ENCODE results near the gene INPP5A. TPM values are rescaled to one million over a fixed set of nuclear protein-coding genes. Genes with fewer than 3 reads are reported as not detected.

The INPP5A gene
- total RNA-seq, 1 experiment from 2014 or later: 12.3 TPM

- DNase-seq (ENCODE audit: low read depth, low spot score): no peak
- TF ChIP-seq CBX3 (IDR thresholded peaks at IDR 0.05; ENCODE audit: low read depth) (no peak), RAD21 (IDR thresholded peaks at IDR 0.05; ENCODE audit: low read depth) (no peak), EZH2phosphoT487 (IDR thresholded peaks at IDR 0.05; ENCODE audit: borderline replicate concordance) (no peak), SIN3A (IDR thresholded peaks at IDR 0.05; ENCODE audit: low read depth) (no peak)
- no peaks in the 10 kb centered on the region for H3K36me3 ChIP-seq (ENCODE audit: control insufficient read depth in 1 of 2, insufficient read depth in 2 of 2, low read length in 2 of 2)
- H3K79me2 ChIP-seq (ENCODE audit: insufficient read depth, low read length): no peaks in the 10 kb centered on the region
- BruUV-seq (replicated peaks): no TSS peak
- H4K20me1 ChIP-seq (ENCODE audit: insufficient read depth): no peaks in the 10 kb centered on the region
- ATAC-seq: no peak
- H3K9me2 ChIP-seq (ENCODE audit: insufficient read depth): no peaks in the 10 kb centered on the region
- H3K4me3 ChIP-seq (replicated peaks in 1 of 2; ENCODE audit: low read depth in 1 of 2, low read length in 2 of 2): no peak overlapping the region
- H3K27ac ChIP-seq (ENCODE audit: low read depth, low read length): no peak overlapping the region
- H2AFZ ChIP-seq (ENCODE audit: low read depth, low read length, poor library complexity, severe bottlenecking): no peak overlapping the region
- intact Hi-C loops (cut with micrococcal nuclease): no loop called here
- H3K9me3 ChIP-seq (ENCODE audit: control insufficient read depth in 1 of 2, insufficient read depth in 1 of 2, low read depth in 1 of 2, low read length in 2 of 2): no peaks in the 10 kb centered on the region
- RAD21 ChIA-PET (ENCODE audit: low non-redundant PET in 1 of 2, low total read pairs in 2 of 2, uncharacterized antibody in 2 of 2, unreplicated experiment in 2 of 2): no interaction called here
- H3K9ac ChIP-seq (ENCODE audit: low read length): no peak overlapping the region
- H3K27me3 ChIP-seq (ENCODE audit: insufficient read depth, low read length): no peaks in the 10 kb centered on the region
- POLR2A ChIA-PET: no interaction called here
- no peak overlapping the region for H3K4me2 ChIP-seq (ENCODE audit: low read length)
- H3K4me1 ChIP-seq (ENCODE audit: control insufficient read depth in 1 of 2, insufficient read depth in 2 of 2, low read length in 2 of 2): no peaks in the 10 kb centered on the region
- CTCF ChIA-PET: no interaction called here
Observed at GRCh38 chr10:132546567-132547420, 9.2 kb downstream of the INPP5A start.

- no peaks in the 10 kb centered on the region for H3K27me3 ChIP-seq (ENCODE audit: insufficient read depth, low read length)
- no peaks in the 10 kb centered on the region for H3K9me3 ChIP-seq (ENCODE audit: control insufficient read depth in 1 of 2, insufficient read depth in 1 of 2, low read depth in 1 of 2, low read length in 2 of 2)
- no peak overlapping the region for H3K27ac ChIP-seq (ENCODE audit: low read depth, low read length)
- TF ChIP-seq ATF3 (IDR thresholded peaks at IDR 0.05) (no peak), ZBTB33 (IDR thresholded peaks at IDR 0.05; ENCODE audit: extremely low read depth, insufficient replicate concordance, low read length) (no peak), ZFX (IDR thresholded peaks at IDR 0.05) (no peak), EGR1 (IDR thresholded peaks at IDR 0.05; ENCODE audit: low read depth) (no peak), FOSL1 (IDR thresholded peaks at IDR 0.05; ENCODE audit: low read depth) (no peak), CEBPB (IDR thresholded peaks at IDR 0.05; ENCODE audit: low read depth) (no peak), ZNF274 (IDR thresholded peaks at IDR 0.05; ENCODE audit: low read depth, low read length) (no peak), ELF1 (IDR thresholded peaks at IDR 0.05; ENCODE audit: borderline replicate concordance, low read depth) (no peak), POLR2AphosphoS5 (IDR thresholded peaks at IDR 0.05; ENCODE audit: low read depth, low read length) (no peak), MAX (IDR thresholded peaks at IDR 0.05) (no peak), CBX3 (IDR thresholded peaks at IDR 0.05; ENCODE audit: low read depth) (no peak), EZH2 (IDR thresholded peaks at IDR 0.05) (no peak), RAD21 (IDR thresholded peaks at IDR 0.05; ENCODE audit: low read depth) (no peak), TCF7L2 (IDR thresholded peaks at IDR 0.05; ENCODE audit: borderline replicate concordance, extremely low read depth, insufficient read depth, insufficient read length) (no peak)
- H3K4me1 ChIP-seq (ENCODE audit: control insufficient read depth in 1 of 2, insufficient read depth in 2 of 2, low read length in 2 of 2): no peaks in the 10 kb centered on the region
- H4K20me1 ChIP-seq (ENCODE audit: insufficient read depth): no peaks in the 10 kb centered on the region
- no peaks in the 10 kb centered on the region for H3K36me3 ChIP-seq (ENCODE audit: control insufficient read depth in 1 of 2, insufficient read depth in 2 of 2, low read length in 2 of 2)
- RAD21 ChIA-PET (ENCODE audit: low non-redundant PET in 1 of 2, low total read pairs in 2 of 2, uncharacterized antibody in 2 of 2, unreplicated experiment in 2 of 2): no interaction called here
- ATAC-seq (no peak), DNase-seq (ENCODE audit: low read depth, low spot score) (no peak)
- no peak overlapping the region for H3K4me3 ChIP-seq (replicated peaks in 1 of 2; ENCODE audit: low read depth in 1 of 2, low read length in 2 of 2)
- no peaks in the 10 kb centered on the region for H3K9me2 ChIP-seq (ENCODE audit: insufficient read depth)
- no peak overlapping the region for H3K9ac ChIP-seq (ENCODE audit: low read length)
- POLR2A ChIA-PET: no interaction called here
- intact Hi-C loops (cut with micrococcal nuclease): no loop called here
- H2AFZ ChIP-seq (ENCODE audit: low read depth, low read length, poor library complexity, severe bottlenecking): no peak overlapping the region
- H3K79me2 ChIP-seq (ENCODE audit: insufficient read depth, low read length): no peaks in the 10 kb centered on the region
- no TSS peak for BruUV-seq (replicated peaks)
- CTCF ChIA-PET: no interaction called here
- no peak overlapping the region for H3K4me2 ChIP-seq (ENCODE audit: low read length)
Observed at GRCh38 chr10:132547421-132547861, 9.9 kb downstream of the INPP5A start.
